SK-N-SH (cell line): Measurements from ENCODE around the gene EZR. TPM values are rescaled to one million over a fixed set of nuclear protein-coding genes. Genes with fewer than 3 reads are reported as not detected.

Source experiments
- CTCF ChIA-PET: fragments of 300-600, 350-600 bp; formaldehyde crosslinking; extraction: SDS; loops from one replicate; lab custom pipeline; 2021; lab: Yijun Ruan, JAX
- POLR2A ChIA-PET: fragments of 350-600 bp; sonication (Branson Sonifier 250); formaldehyde crosslinking; extraction: SDS; loops from one replicate; lab custom pipeline; 2020; ENCODE audit warnings: antibody characterized with exemption, inconsistent platforms; lab: Yijun Ruan, JAX
- DNase-seq: peaks from one replicate; pipeline ENCODE4 v3.0.0; 2012
- H2AFZ ChIP-seq: fragments of 200-600 bp; sonication (generic); 2 replicates; pipeline ENCODE4 v1.8.1; 2016; ENCODE audit warnings: antibody characterized with exemption, mild to moderate bottlenecking, low read depth
- H3F3A ChIP-seq: fragments of 200-600 bp; sonication (generic); replicated peaks from 2 replicates; pipeline ENCODE3; 2016; ENCODE audit warnings: antibody characterized with exemption, mild to moderate bottlenecking; ENCODE audit not compliant: insufficient read depth
- H3K27ac ChIP-seq, 2 experiments: fragments of 200-500 bp in 1 of 2; fragments of 200-600 bp in 1 of 2; sonication (Bioruptor generic) in 1 of 2; sonication (generic), shearing (Covaris generic) in 1 of 2; 2 replicates each; pipeline versions ENCODE4 v1.5.1 to v1.6.1; 2014 to 2016; ENCODE audit warnings: low read depth in 2 of 2, inconsistent platforms in 1 of 2, low read length in 1 of 2, mild to moderate bottlenecking in 1 of 2, mixed read lengths in 1 of 2
- H3K27me3 ChIP-seq: fragments of 200-600 bp; sonication (generic), shearing (Covaris generic); 2 replicates; pipeline ENCODE4 v1.6.1; 2016; ENCODE audit warnings: mixed run types; ENCODE audit not compliant: insufficient read depth
- H3K36me3 ChIP-seq, 2 experiments: fragments of 200-500 bp in 1 of 2; fragments of 200-600 bp in 1 of 2; sonication (Bioruptor generic) in 1 of 2; sonication (generic) in 1 of 2; replicated peaks in 1 of 2; 2 replicates each; pipeline versions ENCODE3 to v1.5.1; 2014 to 2016; ENCODE audit warnings: low read length in 1 of 2, mild to moderate bottlenecking in 1 of 2; ENCODE audit not compliant: insufficient read depth in 2 of 2, control insufficient read depth in 1 of 2
- H3K4me1 ChIP-seq, 2 experiments: fragments of 200-500 bp in 1 of 2; fragments of 200-600 bp in 1 of 2; sonication (Bioruptor generic) in 1 of 2; sonication (generic), shearing (Covaris generic) in 1 of 2; 2 replicates each; pipeline versions ENCODE4 v1.5.1 to v1.6.1; 2014 to 2016; ENCODE audit warnings: low read depth in 1 of 2, low read length in 1 of 2, mixed run types in 1 of 2; ENCODE audit not compliant: insufficient read depth in 2 of 2, control insufficient read depth in 1 of 2
- H3K4me2 ChIP-seq: fragments of 200-600 bp; sonication (generic), shearing (Covaris generic); 2 replicates; pipeline ENCODE4 v1.6.1; 2017; ENCODE audit warnings: mixed run types
- H3K4me3 ChIP-seq, 2 experiments: fragments of 200-500 bp in 1 of 2; fragments of 200-600 bp in 1 of 2; sonication (Bioruptor generic) in 1 of 2; sonication (generic), shearing (Covaris generic) in 1 of 2; 2 replicates each; pipeline versions ENCODE4 v1.5.1 to v1.8.1; 2014 to 2016; ENCODE audit warnings: low read depth in 2 of 2, inconsistent platforms in 1 of 2, low read length in 1 of 2, mild to moderate bottlenecking in 1 of 2, mixed read lengths in 1 of 2, moderate library complexity in 1 of 2
- H3K79me2 ChIP-seq: fragments of 200-600 bp; sonication (generic); 2 replicates; pipeline ENCODE4 v1.8.1; 2017; ENCODE audit warnings: mild to moderate bottlenecking; ENCODE audit not compliant: insufficient read depth
- H3K9ac ChIP-seq: fragments of 200-600 bp; sonication (generic); 2 replicates; pipeline ENCODE4 v1.6.1; 2017; ENCODE audit warnings: mixed run types
- H3K9me2 ChIP-seq: fragments of 200-600 bp; sonication (generic); 2 replicates; pipeline ENCODE4 v1.6.1; 2017; ENCODE audit warnings: mixed run types
- H3K9me3 ChIP-seq: fragments of 200-600 bp; sonication (generic); 2 replicates; pipeline ENCODE4 v1.6.1; 2017; ENCODE audit warnings: mixed run types, mild to moderate bottlenecking, moderate library complexity
- H4K20me1 ChIP-seq: fragments of 200-600 bp; sonication (generic); 2 replicates; pipeline ENCODE4 v1.6.1; 2017; ENCODE audit warnings: mild to moderate bottlenecking, mixed run types; ENCODE audit not compliant: insufficient read depth
- CHD2 ChIP-seq: fragments of 150-350 bp; IDR thresholded peaks from 2 replicates; pipeline ENCODE4 v1.6.1; 2018; ENCODE audit warnings: low read length; ENCODE audit not compliant: partially characterized antibody
- EP300 ChIP-seq, 2 experiments: IDR thresholded peaks; 2 replicates each; pipeline versions ENCODE4 v1.4.0 to v1.6.1; 2012; ENCODE audit warnings: borderline replicate concordance in 1 of 2, low read depth in 1 of 2, low read length in 1 of 2
- FOSL2 ChIP-seq: IDR thresholded peaks from 2 replicates; pipeline ENCODE4 v1.4.0; 2012; ENCODE audit warnings: low read depth, mild to moderate bottlenecking, moderate library complexity, borderline replicate concordance
- NFIC ChIP-seq: IDR thresholded peaks from 2 replicates; pipeline ENCODE4 v1.4.0; 2012; ENCODE audit warnings: borderline replicate concordance
- POLR2AphosphoS5 ChIP-seq: IDR thresholded peaks from 2 replicates; pipeline ENCODE4 v1.6.1; 2012; ENCODE audit warnings: low read depth, low read length
- RAD21 ChIP-seq: IDR thresholded peaks from 2 replicates; pipeline ENCODE4 v1.6.1; 2012; ENCODE audit warnings: mild to moderate bottlenecking, low read length
- RCOR1 ChIP-seq: fragments of 150-350 bp; IDR thresholded peaks from 2 replicates; pipeline ENCODE4 v1.6.1; 2017; ENCODE audit warnings: antibody characterized with exemption, low read length
- RFX5 ChIP-seq: IDR thresholded peaks from 2 replicates; pipeline ENCODE4 v1.6.1; 2012; ENCODE audit warnings: mild to moderate bottlenecking, improper control_type of control experiment, low read length
- SIN3A ChIP-seq: IDR thresholded peaks from 2 replicates; pipeline ENCODE4 v1.6.1; 2012; ENCODE audit warnings: low read depth, mild to moderate bottlenecking, low read length, moderate library complexity, borderline replicate concordance
- TAF1 ChIP-seq: IDR thresholded peaks from 2 replicates; pipeline ENCODE4 v1.6.1; 2012; ENCODE audit warnings: low read depth, mild to moderate bottlenecking, low read length, moderate library complexity, borderline replicate concordance
- TCF12 ChIP-seq: IDR thresholded peaks from 2 replicates; pipeline ENCODE4 v1.4.0; 2012
- TEAD4 ChIP-seq: IDR thresholded peaks from 2 replicates; pipeline ENCODE4 v1.4.0; 2012; ENCODE audit warnings: mild to moderate bottlenecking, borderline replicate concordance; ENCODE audit not compliant: insufficient read depth
- WGBS: methylation state at CpG from one replicate; pipeline ENCODE4 v1.1.6; 2017; ENCODE audit warnings: low lambda C conversion rate; 5-methylcytosine and 5-hydroxymethylcytosine counted together
- polyA plus RNA-seq, 3 experiments: library from polyadenylated mRNA; depleted of rRNA; stranded (reverse); fragments of >200 nt; gene quantifications; 2 replicates each; pipeline ENCODE4 v1.2.3, GENCODE V29; 2012
- TF ChIP-seq, protein P1 (sequence below): IDR thresholded peaks from 2 replicates; pipeline ENCODE4 v1.6.1; 2012; ENCODE audit warnings: mild to moderate bottlenecking, low read depth, low read length, moderate library complexity
- TF ChIP-seq, protein P2 (sequence below): IDR thresholded peaks from 2 replicates; pipeline ENCODE4; 2012
- TF ChIP-seq, protein P3 (sequence below): IDR thresholded peaks from 2 replicates; pipeline ENCODE4 v1.4.0; 2012; ENCODE audit warnings: low read depth

EZR gene
- polyA plus RNA-seq, 1 of the 3 experiments (the other 2 are of a cell fraction) = 92.0 TPM

DNA sequence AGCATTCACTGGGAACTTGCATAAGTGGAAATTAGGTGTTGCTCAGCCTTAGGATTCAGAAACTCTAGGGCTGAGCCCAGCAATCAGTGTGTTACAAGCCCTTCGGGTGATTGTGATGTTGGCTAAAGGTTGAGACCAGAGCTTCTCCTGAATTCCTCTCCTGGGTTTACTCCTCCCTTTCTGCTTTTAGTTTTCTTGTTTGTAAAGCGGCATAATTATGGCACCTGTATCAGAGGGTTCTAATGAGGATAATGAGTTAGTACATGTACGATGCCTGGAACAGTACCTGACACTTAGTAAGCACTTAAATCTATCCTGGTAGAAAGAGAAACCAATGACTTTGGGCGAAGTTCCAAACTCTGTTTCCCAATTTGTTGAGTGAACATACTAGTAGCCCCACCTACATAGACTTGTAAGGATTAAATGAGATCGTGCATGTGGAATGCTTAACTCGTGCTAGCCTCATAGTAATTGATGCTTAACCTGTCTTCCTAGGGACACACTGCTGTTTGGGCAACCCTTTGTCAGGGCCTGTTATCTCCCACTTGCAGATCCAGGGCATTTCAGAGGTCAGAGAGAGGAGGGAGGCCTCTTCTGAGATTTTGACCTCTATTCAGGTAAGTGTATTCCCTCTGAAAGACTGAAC, 932 bp upstream of the EZR start:
- Histone ChIP-seq H3K4me1 (peaks cover 11 to 16% of the 10 kb centered on the region in 2 experiments; a peak in 2 of 4 replicates), H3K9me3 (no peaks in the 10 kb centered on the region), H2AFZ (peak overlapping the region; percentile 94), H3K9ac (no peak overlapping the region), H4K20me1 (peaks cover 22% of the 10 kb centered on the region; the same call in 1 of the 2 replicates), H3K36me3 (no peaks in the 10 kb centered on the region), H3K27ac (peak overlapping the region; percentile 47 to 83; a peak in 3 of 4 replicates), H3K4me2 (0 out of 2 replicates have a peak overlapping the region, but pooled peaks have one; percentile 64), H3F3A (no peaks in the 10 kb centered on the region), H3K27me3 (no peaks in the 10 kb centered on the region), H3K9me2 (no peaks in the 10 kb centered on the region), H3K4me3 (no peak overlapping the region), H3K79me2 (peaks cover 29% of the 10 kb centered on the region)
- CTCF ChIA-PET = interaction anchor here (1.1 to 1.2 kb wide), 2 partner anchors 10 to 19 kb away, joined by 3 to 4 read pairs; no protein-coding TSS in a partner anchor
- TF ChIP-seq POLR2AphosphoS5 = no peak
- no peak for TF ChIP-seq RFX5
- no peak for TF ChIP-seq RCOR1
- TF ChIP-seq TAF1 = no peak
- TF ChIP-seq, protein P1, sequence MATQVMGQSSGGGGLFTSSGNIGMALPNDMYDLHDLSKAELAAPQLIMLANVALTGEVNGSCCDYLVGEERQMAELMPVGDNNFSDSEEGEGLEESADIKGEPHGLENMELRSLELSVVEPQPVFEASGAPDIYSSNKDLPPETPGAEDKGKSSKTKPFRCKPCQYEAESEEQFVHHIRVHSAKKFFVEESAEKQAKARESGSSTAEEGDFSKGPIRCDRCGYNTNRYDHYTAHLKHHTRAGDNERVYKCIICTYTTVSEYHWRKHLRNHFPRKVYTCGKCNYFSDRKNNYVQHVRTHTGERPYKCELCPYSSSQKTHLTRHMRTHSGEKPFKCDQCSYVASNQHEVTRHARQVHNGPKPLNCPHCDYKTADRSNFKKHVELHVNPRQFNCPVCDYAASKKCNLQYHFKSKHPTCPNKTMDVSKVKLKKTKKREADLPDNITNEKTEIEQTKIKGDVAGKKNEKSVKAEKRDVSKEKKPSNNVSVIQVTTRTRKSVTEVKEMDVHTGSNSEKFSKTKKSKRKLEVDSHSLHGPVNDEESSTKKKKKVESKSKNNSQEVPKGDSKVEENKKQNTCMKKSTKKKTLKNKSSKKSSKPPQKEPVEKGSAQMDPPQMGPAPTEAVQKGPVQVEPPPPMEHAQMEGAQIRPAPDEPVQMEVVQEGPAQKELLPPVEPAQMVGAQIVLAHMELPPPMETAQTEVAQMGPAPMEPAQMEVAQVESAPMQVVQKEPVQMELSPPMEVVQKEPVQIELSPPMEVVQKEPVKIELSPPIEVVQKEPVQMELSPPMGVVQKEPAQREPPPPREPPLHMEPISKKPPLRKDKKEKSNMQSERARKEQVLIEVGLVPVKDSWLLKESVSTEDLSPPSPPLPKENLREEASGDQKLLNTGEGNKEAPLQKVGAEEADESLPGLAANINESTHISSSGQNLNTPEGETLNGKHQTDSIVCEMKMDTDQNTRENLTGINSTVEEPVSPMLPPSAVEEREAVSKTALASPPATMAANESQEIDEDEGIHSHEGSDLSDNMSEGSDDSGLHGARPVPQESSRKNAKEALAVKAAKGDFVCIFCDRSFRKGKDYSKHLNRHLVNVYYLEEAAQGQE = no peak
- TF ChIP-seq NFIC = no peak
- TF ChIP-seq TCF12 = no peak
- no peak for TF ChIP-seq FOSL2
- TF ChIP-seq SIN3A = no peak
- TF ChIP-seq EP300 (IDR thresholded peaks at IDR 0.05; ENCODE audit: borderline replicate concordance in 1 of 2, low read depth in 1 of 2, low read length in 1 of 2) = no peak
- TF ChIP-seq, protein P2, sequence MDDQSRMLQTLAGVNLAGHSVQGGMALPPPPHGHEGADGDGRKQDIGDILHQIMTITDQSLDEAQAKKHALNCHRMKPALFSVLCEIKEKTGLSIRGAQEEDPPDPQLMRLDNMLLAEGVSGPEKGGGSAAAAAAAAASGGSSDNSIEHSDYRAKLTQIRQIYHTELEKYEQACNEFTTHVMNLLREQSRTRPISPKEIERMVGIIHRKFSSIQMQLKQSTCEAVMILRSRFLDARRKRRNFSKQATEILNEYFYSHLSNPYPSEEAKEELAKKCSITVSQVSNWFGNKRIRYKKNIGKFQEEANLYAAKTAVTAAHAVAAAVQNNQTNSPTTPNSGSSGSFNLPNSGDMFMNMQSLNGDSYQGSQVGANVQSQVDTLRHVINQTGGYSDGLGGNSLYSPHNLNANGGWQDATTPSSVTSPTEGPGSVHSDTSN = no peak
- TF ChIP-seq CHD2 = no peak
- no peak for TF ChIP-seq TEAD4
- TF ChIP-seq, protein P3, sequence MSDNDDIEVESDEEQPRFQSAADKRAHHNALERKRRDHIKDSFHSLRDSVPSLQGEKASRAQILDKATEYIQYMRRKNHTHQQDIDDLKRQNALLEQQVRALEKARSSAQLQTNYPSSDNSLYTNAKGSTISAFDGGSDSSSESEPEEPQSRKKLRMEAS = no peak
- TF ChIP-seq RAD21 = no peak
- no peak for DNase-seq
- POLR2A ChIA-PET = interaction anchor here (1.3 kb wide), 2 partner anchors 49 to 64 kb away, joined by 4 to 5 read pairs; no protein-coding TSS in a partner anchor
- 87% methylated on average over 6 of the region's 6 CpGs for WGBS
